ENCODE results near the gene MYOCOS.

GRCh38 chr1:171636141-171636540, 14.1 kb downstream of the MYOCOS start:
- TF ChIP-seq CTCF (IDR thresholded peaks at IDR 0.05) (no peak), POLR2A (IDR thresholded peaks at IDR 0.05) (no peak)
